Parathyroid adenoma (tissue), 2 donors: Measurements from ENCODE around the gene PTPN14.

ENCODE experiments used
- H2AFZ ChIP-seq: fragments of 300-600 bp; sonication (generic); one replicate; pipeline ENCODE4 v1.7.0; 2017; ENCODE audit warnings: antibody characterized with exemption, mild to moderate bottlenecking
- H3K27ac ChIP-seq: fragments of 300-600 bp; sonication (generic); one replicate; pipeline ENCODE4 v1.7.0; 2017
- H3K27me3 ChIP-seq: fragments of 300-600 bp; sonication (generic); one replicate; pipeline ENCODE4 v1.7.0; 2017; ENCODE audit warnings: low read length; ENCODE audit not compliant: control insufficient read depth, insufficient read depth
- H3K36me3 ChIP-seq: fragments of 300-600 bp; sonication (generic); one replicate; pipeline ENCODE4 v1.7.0; 2017; ENCODE audit warnings: low read length; ENCODE audit not compliant: control insufficient read depth, insufficient read depth
- H3K4me1 ChIP-seq: fragments of 300-600 bp; sonication (generic); one replicate; pipeline ENCODE4 v1.7.0; 2017; ENCODE audit warnings: control low read depth
- H3K4me2 ChIP-seq: fragments of 300-600 bp; sonication (generic); one replicate; pipeline ENCODE4 v1.7.0; 2017; ENCODE audit warnings: low read length
- H3K4me3 ChIP-seq: fragments of 300-600 bp; sonication (generic); one replicate; pipeline ENCODE4 v1.7.0; 2017; ENCODE audit warnings: low read depth, low read length
- H3K79me2 ChIP-seq: fragments of 300-600 bp; sonication (generic); one replicate; pipeline ENCODE4 v1.7.0; 2017; ENCODE audit warnings: control low read depth
- H3K9ac ChIP-seq: fragments of 300-600 bp; sonication (generic); one replicate; pipeline ENCODE4 v1.7.0; 2017; ENCODE audit warnings: mild to moderate bottlenecking
- H3K9me3 ChIP-seq: fragments of 300-600 bp; sonication (generic); one replicate; pipeline ENCODE4 v1.7.0; 2017; ENCODE audit warnings: low read length; ENCODE audit not compliant: control insufficient read depth
- CTCF ChIP-seq: fragments of 300-600 bp; sonication (generic); IDR thresholded peaks from one replicate; pipeline ENCODE4 v1.7.0; 2017; ENCODE audit warnings: antibody characterized with exemption, mild to moderate bottlenecking
- donor health status: primary hyperparathyroidism.

The PTPN14 gene

GRCh38 chr1:214380396-214380795 is 171.0 kb downstream of the PTPN14 start:
- no peaks in the 10 kb centered on the region for H3K4me1 ChIP-seq
- no peaks in the 10 kb centered on the region for H3K27me3 ChIP-seq
- H3K9ac ChIP-seq: no peak overlapping the region
- H2AFZ ChIP-seq: no peak overlapping the region
- H3K36me3 ChIP-seq: no peaks in the 10 kb centered on the region
- no peak overlapping the region for H3K4me2 ChIP-seq
- no peak overlapping the region for H3K27ac ChIP-seq
- no peaks in the 10 kb centered on the region for H3K9me3 ChIP-seq
- H3K79me2 ChIP-seq: no peaks in the 10 kb centered on the region
- H3K4me3 ChIP-seq: no peak overlapping the region
- no peak for TF ChIP-seq CTCF

- Histone ChIP-seq H3K9ac (no peak overlapping the region), H3K4me1 (no peaks in the 10 kb centered on the region), H3K27ac (no peak overlapping the region), H3K4me3 (no peak overlapping the region), H3K27me3 (no peaks in the 10 kb centered on the region), H3K79me2 (no peaks in the 10 kb centered on the region), H3K36me3 (no peaks in the 10 kb centered on the region), H3K4me2 (no peak overlapping the region), H2AFZ (no peak overlapping the region), H3K9me3 (no peaks in the 10 kb centered on the region)
- TF ChIP-seq CTCF: no peak
These were observed 172.0 kb downstream of the PTPN14 start for GRCh38 chr1:214379236-214379970.

GRCh38 chr1:214378492-214378891 is 172.9 kb downstream of the PTPN14 start:
- H3K9me3 ChIP-seq: no peaks in the 10 kb centered on the region
- no peak overlapping the region for H3K27ac ChIP-seq
- H3K4me3 ChIP-seq: no peak overlapping the region
- no peaks in the 10 kb centered on the region for H3K36me3 ChIP-seq
- no peak overlapping the region for H3K4me2 ChIP-seq
- H3K27me3 ChIP-seq: no peaks in the 10 kb centered on the region
- H3K9ac ChIP-seq: no peak overlapping the region
- H3K79me2 ChIP-seq: no peaks in the 10 kb centered on the region
- no peaks in the 10 kb centered on the region for H3K4me1 ChIP-seq
- TF ChIP-seq CTCF: no peak
- no peak overlapping the region for H2AFZ ChIP-seq

- no peak overlapping the region for H2AFZ ChIP-seq
- H3K36me3 ChIP-seq: no peaks in the 10 kb centered on the region
- no peaks in the 10 kb centered on the region for H3K4me1 ChIP-seq
- H3K27ac ChIP-seq: no peak overlapping the region
- H3K4me3 ChIP-seq: no peak overlapping the region
- no peak overlapping the region for H3K4me2 ChIP-seq
- no peaks in the 10 kb centered on the region for H3K9me3 ChIP-seq
- H3K79me2 ChIP-seq: no peaks in the 10 kb centered on the region
- no peaks in the 10 kb centered on the region for H3K27me3 ChIP-seq
- TF ChIP-seq CTCF: no peak
- no peak overlapping the region for H3K9ac ChIP-seq
These were observed 173.5 kb downstream of the PTPN14 start for GRCh38 chr1:214377886-214378285.

GRCh38 chr1:214377485-214377884 is 173.9 kb downstream of the PTPN14 start:
- Histone ChIP-seq H3K4me1 (no peaks in the 10 kb centered on the region), H3K4me2 (no peak overlapping the region), H3K4me3 (no peak overlapping the region), H3K27me3 (no peaks in the 10 kb centered on the region), H3K27ac (no peak overlapping the region), H3K9me3 (no peaks in the 10 kb centered on the region), H3K9ac (no peak overlapping the region), H3K79me2 (no peaks in the 10 kb centered on the region), H3K36me3 (no peaks in the 10 kb centered on the region), H2AFZ (no peak overlapping the region)
- TF ChIP-seq CTCF: no peak
